Endodermal cell (in vitro differentiated cells): Measurements from ENCODE around the gene SCGB1C2. TPM values are rescaled to one million over a fixed set of nuclear protein-coding genes. Genes with fewer than 3 reads are reported as not detected.

Experiments used
- DNase-seq: peaks from one replicate; pipeline ENCODE4 v3.0.0-alpha.2; 2017
- H3K27ac ChIP-seq: 2 replicates; pipeline ENCODE4 v1.5.1; 2013; ENCODE audit warnings: mild to moderate bottlenecking, low read depth, low read length, moderate library complexity
- H3K27me3 ChIP-seq: 2 replicates; pipeline ENCODE4 v1.6.1; 2013; ENCODE audit warnings: mild to moderate bottlenecking, low read length, moderate library complexity; ENCODE audit not compliant: insufficient read depth, control insufficient read depth, poor library complexity, severe bottlenecking
- H3K36me3 ChIP-seq: 2 replicates; pipeline ENCODE4 v1.7.0; 2013; ENCODE audit warnings: mild to moderate bottlenecking, low read length, moderate library complexity; ENCODE audit not compliant: control insufficient read depth, insufficient read depth
- H3K4me1 ChIP-seq: one replicate; pipeline ENCODE4 v1.7.0; 2013; ENCODE audit warnings: low read length; ENCODE audit not compliant: control insufficient read depth, insufficient read depth
- H3K4me3 ChIP-seq: 2 replicates; pipeline ENCODE4 v1.5.1; 2013; ENCODE audit warnings: mild to moderate bottlenecking, low read length, moderate library complexity
- H3K9ac ChIP-seq: 2 replicates; pipeline ENCODE4 v1.6.1; 2013; ENCODE audit warnings: mild to moderate bottlenecking, low read length, moderate library complexity; ENCODE audit not compliant: poor library complexity, severe bottlenecking; ENCODE audit errors: extremely low read depth
- H3K9me3 ChIP-seq: 2 replicates; pipeline ENCODE4 v1.6.1; 2013; ENCODE audit warnings: mild to moderate bottlenecking, low read length, moderate library complexity; ENCODE audit not compliant: control insufficient read depth
- H3K27ac Mint-ChIP-seq: 2 replicates; pipeline ENCODE4 v1.8.0; 2020; ENCODE audit warnings: mixed read lengths
- H3K27me3 Mint-ChIP-seq: 2 replicates; pipeline ENCODE4 v1.8.0; 2021; ENCODE audit warnings: mild to moderate bottlenecking, mixed read lengths; ENCODE audit not compliant: insufficient read depth
- H3K36me3 Mint-ChIP-seq: 2 replicates; pipeline ENCODE4 v1.8.0; 2020; ENCODE audit warnings: low read depth, mixed read lengths
- H3K4me1 Mint-ChIP-seq: 2 replicates; pipeline ENCODE4 v1.8.0; 2020; ENCODE audit warnings: mixed read lengths
- H3K4me3 Mint-ChIP-seq: 2 replicates; pipeline ENCODE4 v1.8.0; 2020; ENCODE audit warnings: mild to moderate bottlenecking, moderate library complexity, mixed read lengths
- H3K9me3 Mint-ChIP-seq: 2 replicates; pipeline ENCODE4 v1.8.0; 2020; ENCODE audit warnings: mild to moderate bottlenecking, mixed read lengths
- WGBS, 2 experiments: methylation state at CpG; one replicate each; pipeline versions ENCODE4 v1.1.5 to v1.1.7; 2013; ENCODE audit warnings: missing lambda C conversion rate in 2 of 2, mixed read lengths in 1 of 2; ENCODE audit not compliant: insufficient coverage in 1 of 2, insufficient read length in 1 of 2; 5-methylcytosine and 5-hydroxymethylcytosine counted together
- total RNA-seq, 2 donors: library from RNA; stranded (reverse); fragmentation: NEBNext Ultra II Directional in 1 of 2; extraction: Animal tissue kit (Norgen Biotek cat#: 25700) in 1 of 2; gene quantifications; 2 replicates in 1 of 2; 3 replicates in 1 of 2; pipeline ENCODE4 v1.2.1, GENCODE V29; 2021
- TF ChIP-seq, protein P1 (sequence below): fragments of 200-600 bp; sonication (generic); conservative IDR thresholded peaks from 2 replicates; pipeline ENCODE4 v1.5.0; 2021; ENCODE audit warnings: antibody characterized with exemption, mild to moderate bottlenecking

Gene SCGB1C2
- total RNA-seq, 2 donors from 2014 or later: not detected

- Mint-ChIP-seq H3K9me3 (no peaks in the 10 kb centered on the region), H3K4me3 (no peak overlapping the region), H3K27me3 (no peaks in the 10 kb centered on the region), H3K4me1 (no peaks in the 10 kb centered on the region), H3K36me3 (no peaks in the 10 kb centered on the region), H3K27ac (no peak overlapping the region)
- Histone ChIP-seq H3K27me3 (no peaks in the 10 kb centered on the region), H3K4me3 (no peak overlapping the region), H3K27ac (no peak overlapping the region), H3K9me3 (no peaks in the 10 kb centered on the region), H3K4me1 (no peaks in the 10 kb centered on the region), H3K36me3 (no peaks in the 10 kb centered on the region), H3K9ac (no peak overlapping the region)
- 80 to 85% methylated on average over 5 to 7 of the region's 7 CpGs for WGBS, 2 experiments
- DNase-seq: no peak
- TF ChIP-seq, protein P1, sequence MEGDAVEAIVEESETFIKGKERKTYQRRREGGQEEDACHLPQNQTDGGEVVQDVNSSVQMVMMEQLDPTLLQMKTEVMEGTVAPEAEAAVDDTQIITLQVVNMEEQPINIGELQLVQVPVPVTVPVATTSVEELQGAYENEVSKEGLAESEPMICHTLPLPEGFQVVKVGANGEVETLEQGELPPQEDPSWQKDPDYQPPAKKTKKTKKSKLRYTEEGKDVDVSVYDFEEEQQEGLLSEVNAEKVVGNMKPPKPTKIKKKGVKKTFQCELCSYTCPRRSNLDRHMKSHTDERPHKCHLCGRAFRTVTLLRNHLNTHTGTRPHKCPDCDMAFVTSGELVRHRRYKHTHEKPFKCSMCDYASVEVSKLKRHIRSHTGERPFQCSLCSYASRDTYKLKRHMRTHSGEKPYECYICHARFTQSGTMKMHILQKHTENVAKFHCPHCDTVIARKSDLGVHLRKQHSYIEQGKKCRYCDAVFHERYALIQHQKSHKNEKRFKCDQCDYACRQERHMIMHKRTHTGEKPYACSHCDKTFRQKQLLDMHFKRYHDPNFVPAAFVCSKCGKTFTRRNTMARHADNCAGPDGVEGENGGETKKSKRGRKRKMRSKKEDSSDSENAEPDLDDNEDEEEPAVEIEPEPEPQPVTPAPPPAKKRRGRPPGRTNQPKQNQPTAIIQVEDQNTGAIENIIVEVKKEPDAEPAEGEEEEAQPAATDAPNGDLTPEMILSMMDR: peak; percentile 42
Observed at GRCh38 chr17:149231-149630, 11.9 kb downstream of the SCGB1C2 start.

GRCh38 chr17:149897-150584, 12.7 kb downstream of the SCGB1C2 start:
- Mint-ChIP-seq H3K27me3 (no peaks in the 10 kb centered on the region), H3K36me3 (no peaks in the 10 kb centered on the region), H3K4me1 (no peaks in the 10 kb centered on the region), H3K4me3 (no peak overlapping the region), H3K27ac (no peak overlapping the region), H3K9me3 (no peaks in the 10 kb centered on the region)
- TF ChIP-seq, protein P1: no peak
- H3K27ac ChIP-seq: no peak overlapping the region
- 87 to 88% methylated on average over 7 to 9 of the region's 9 CpGs for WGBS, 2 experiments
- no peak overlapping the region for H3K9ac ChIP-seq
- no peak for DNase-seq
- H3K9me3 ChIP-seq: no peaks in the 10 kb centered on the region
- no peak overlapping the region for H3K4me3 ChIP-seq
- no peaks in the 10 kb centered on the region for H3K27me3 ChIP-seq
- no peaks in the 10 kb centered on the region for H3K36me3 ChIP-seq
- H3K4me1 ChIP-seq: no peaks in the 10 kb centered on the region

- Histone ChIP-seq H3K4me3 (no peak overlapping the region), H3K27me3 (no peaks in the 10 kb centered on the region), H3K9ac (no peak overlapping the region), H3K27ac (no peak overlapping the region), H3K36me3 (no peaks in the 10 kb centered on the region), H3K9me3 (no peaks in the 10 kb centered on the region), H3K4me1 (no peaks in the 10 kb centered on the region)
- WGBS, 2 experiments: 67 to 83% methylated on average over 1 to 2 of the region's 2 CpGs
- Mint-ChIP-seq H3K36me3 (no peaks in the 10 kb centered on the region), H3K4me1 (no peaks in the 10 kb centered on the region), H3K27me3 (no peaks in the 10 kb centered on the region), H3K4me3 (no peak overlapping the region), H3K27ac (no peak overlapping the region), H3K9me3 (no peaks in the 10 kb centered on the region)
- no peak for DNase-seq
- TF ChIP-seq, protein P1: no peak
Observed at GRCh38 chr17:151004-151403, 13.6 kb downstream of the SCGB1C2 start.
